Fibroblast of mammary gland (primary cell): Measurements from ENCODE around the gene RAB14.

Experiments used
- DNase-seq: peaks from one replicate; pipeline ENCODE4 v3.0.0-alpha.2; 2010; ENCODE audit warnings: low read depth
- H3K4me3 ChIP-seq: 2 replicates; pipeline ENCODE4 v1.5.1; 2011; ENCODE audit warnings: low read depth, mild to moderate bottlenecking, low read length, moderate library complexity; ENCODE audit not compliant: control insufficient read depth
- CTCF ChIP-seq: conservative IDR thresholded peaks from 2 replicates; pipeline ENCODE4 v1.5.1; 2011; ENCODE audit warnings: low read depth, low read length, inconsistent platforms; ENCODE audit not compliant: control insufficient read depth, insufficient read depth

The RAB14 gene

GRCh38 chr9:121168052-121168451, 33.6 kb downstream of the RAB14 start:
- DNase-seq: no peak
- no peak for TF ChIP-seq CTCF
- no peak overlapping the region for H3K4me3 ChIP-seq

- TF ChIP-seq CTCF: no peak
- H3K4me3 ChIP-seq: no peak overlapping the region
Observed at GRCh38 chr9:121160025-121160424, 41.6 kb downstream of the RAB14 start.

GRCh38 chr9:121157939-121158338, 43.7 kb downstream of the RAB14 start:
- TF ChIP-seq CTCF: no peak
- DNase-seq: no peak
- H3K4me3 ChIP-seq: no peak overlapping the region

More at GRCh38 chr9:121160025-121160424, 41.6 kb downstream of the RAB14 start:
- no peak for DNase-seq

- peak; percentile 71 for DNase-seq
Observed at GRCh38 chr9:121156263-121156731, 45.4 kb downstream of the RAB14 start.

GRCh38 chr9:121154782-121155181, 46.9 kb downstream of the RAB14 start:
- peak; percentile 5 for DNase-seq
- no peak overlapping the region for H3K4me3 ChIP-seq
- TF ChIP-seq CTCF: no peak

More at GRCh38 chr9:121156263-121156731, 45.4 kb downstream of the RAB14 start:
- TF ChIP-seq CTCF: no peak
- H3K4me3 ChIP-seq: no peak overlapping the region

GRCh38 chr9:121153642-121154041, 48.0 kb downstream of the RAB14 start:
- no peak overlapping the region for H3K4me3 ChIP-seq
- no peak for TF ChIP-seq CTCF
- no peak for DNase-seq

GRCh38 chr9:121150188-121150587, 51.5 kb downstream of the RAB14 start:
- no peak for TF ChIP-seq CTCF
- no peak for DNase-seq
- no peak overlapping the region for H3K4me3 ChIP-seq
